Measurements from ENCODE around the gene BORCS8.

DNA sequence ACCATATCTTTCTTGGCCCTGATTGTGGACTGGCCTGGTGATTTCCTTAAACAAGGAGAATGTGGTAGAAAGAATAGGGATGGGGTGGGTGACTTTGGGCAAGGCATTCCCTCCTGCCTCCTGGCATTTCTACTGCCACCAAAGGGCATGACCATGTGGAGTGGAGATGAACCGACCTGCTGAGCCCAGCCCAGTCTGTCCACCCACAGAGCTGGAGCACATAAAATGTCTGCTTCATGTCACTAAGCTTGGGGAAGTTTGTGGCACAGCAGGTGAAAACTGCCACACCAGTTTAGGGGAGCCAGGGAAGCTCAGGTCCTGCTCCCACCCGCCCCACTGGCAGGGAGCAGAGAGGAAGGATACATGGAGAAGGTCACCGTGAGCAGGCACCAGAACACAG lies 60.0 kb downstream of the BORCS8 start:
- no peak for TF ChIP-seq YY1 (IDR thresholded peaks at IDR 0.05; ENCODE audit: insufficient read depth, insufficient read length)
- no peak for TF ChIP-seq ZNF274 (IDR thresholded peaks at IDR 0.05; ENCODE audit: low read depth, low read length)
- no peak for TF ChIP-seq SUZ12 (IDR thresholded peaks at IDR 0.05; ENCODE audit: extremely low read depth, insufficient read depth, insufficient read length)

Measured in NT2/D1 (cell line).